SK-N-MC (cell line): ENCODE measurements around the gene BAMBI.

Experiments used
- EZH2 ChIP-seq: fragments of 200-600 bp; sonication (generic); IDR thresholded peaks from one replicate; pipeline ENCODE4 v1.6.1; 2017; ENCODE audit warnings: antibody characterized with exemption
- POLR2AphosphoS5 ChIP-seq: IDR thresholded peaks from 2 replicates; pipeline ENCODE4 v1.6.1; 2012; ENCODE audit warnings: mild to moderate bottlenecking, low read depth, low read length, borderline replicate concordance

DNA sequence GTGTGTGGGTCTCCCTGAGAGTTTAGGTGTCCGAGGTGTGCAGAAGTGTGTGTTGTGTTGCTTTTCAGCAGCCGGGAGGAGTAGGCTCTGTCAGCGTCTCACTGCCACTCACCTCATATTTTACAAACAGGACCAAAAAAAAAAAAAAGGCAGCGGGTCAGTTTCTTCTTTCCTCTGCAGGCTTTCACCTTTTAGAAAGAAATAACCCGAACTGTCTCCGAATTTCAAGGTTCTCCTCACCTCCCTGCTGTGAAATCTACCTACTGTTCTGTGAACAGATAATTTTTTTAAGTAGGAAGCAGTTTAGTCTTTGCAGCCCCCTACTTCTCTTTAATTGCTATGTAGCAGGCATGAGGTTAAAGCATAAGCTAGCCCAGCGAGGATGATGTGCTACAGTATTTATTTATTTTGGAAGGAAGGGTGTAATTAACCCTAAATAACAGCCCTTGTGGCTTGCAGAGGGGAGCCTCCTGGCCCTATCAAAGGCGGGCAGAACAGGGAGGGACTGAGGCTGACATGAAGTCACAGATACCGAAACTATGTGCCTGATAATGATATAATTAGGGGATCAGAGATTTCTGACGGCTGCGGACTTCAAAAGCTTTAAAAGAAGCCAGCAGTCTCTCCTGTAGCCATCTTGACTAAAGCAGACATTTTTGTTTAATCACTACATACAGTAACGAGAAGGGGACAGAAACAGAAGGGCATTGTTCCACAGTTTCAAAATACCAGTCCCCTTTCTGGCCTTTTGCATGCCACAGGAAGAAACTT is 1.6 kb downstream of the BAMBI start:
- no peak for TF ChIP-seq POLR2AphosphoS5
- no peak for TF ChIP-seq EZH2
